ENCODE measurements around the gene STRA8. TPM values are rescaled to one million over a fixed set of nuclear protein-coding genes. Genes with fewer than 3 reads are reported as not detected.

The STRA8 gene
- total RNA-seq, 1 donor from 2014 or later, result not detected

DNA sequence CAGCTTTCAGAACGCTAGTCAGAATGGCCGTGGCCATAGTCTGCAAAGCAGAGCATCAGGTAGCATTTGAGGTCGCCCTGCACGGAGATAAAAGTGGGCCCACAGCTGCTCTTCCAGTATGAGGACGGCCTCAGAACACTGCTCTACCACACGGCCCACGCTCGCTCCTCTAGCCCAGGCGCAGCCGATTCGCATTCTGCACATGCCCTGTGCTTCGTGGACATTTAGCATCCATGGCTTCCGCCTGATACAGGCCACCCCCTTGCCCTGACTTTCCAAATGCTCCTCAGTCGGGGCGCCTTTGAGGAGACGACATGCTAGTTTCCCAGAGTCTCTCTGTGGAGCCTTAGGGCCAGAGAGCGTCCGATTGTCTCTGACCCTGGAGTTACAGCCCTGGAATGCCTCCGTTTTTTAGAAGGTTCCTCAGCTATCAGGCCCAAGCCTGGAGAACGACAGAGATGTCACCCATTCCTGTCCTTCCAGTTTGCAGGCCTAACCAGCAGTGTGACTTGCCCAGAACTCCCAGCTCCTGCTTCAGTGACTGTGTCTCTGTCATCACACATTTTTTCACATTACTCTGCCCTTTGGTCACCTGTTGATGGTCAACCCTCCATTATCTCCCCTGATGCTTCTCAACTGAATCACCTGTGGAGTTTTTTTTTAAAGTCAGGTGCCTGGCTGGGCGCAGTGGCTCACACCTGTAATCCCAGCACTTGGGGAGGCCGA lies 14.3 kb downstream of the STRA8 start:
- no peaks in the 10 kb centered on the region for H3K9me3 Mint-ChIP-seq
- H3K4me1 Mint-ChIP-seq, result no peaks in the 10 kb centered on the region
- TF ChIP-seq CTCF (IDR thresholded peaks at IDR 0.05; ENCODE audit: unreplicated experiment), result no peak
- DNase-seq (ENCODE audit: low spot score in 2 of 2, unreplicated experiment in 2 of 2), result peak in 1 of 2 experiments; percentile 30
- H3K27ac Mint-ChIP-seq, result no peak overlapping the region
- no peak overlapping the region for H3K4me3 Mint-ChIP-seq
- H3K36me3 Mint-ChIP-seq, result no peaks in the 10 kb centered on the region
- peaks cover 14% of the 10 kb centered on the region for H3K27me3 Mint-ChIP-seq (ENCODE audit: low read depth)

DNA sequence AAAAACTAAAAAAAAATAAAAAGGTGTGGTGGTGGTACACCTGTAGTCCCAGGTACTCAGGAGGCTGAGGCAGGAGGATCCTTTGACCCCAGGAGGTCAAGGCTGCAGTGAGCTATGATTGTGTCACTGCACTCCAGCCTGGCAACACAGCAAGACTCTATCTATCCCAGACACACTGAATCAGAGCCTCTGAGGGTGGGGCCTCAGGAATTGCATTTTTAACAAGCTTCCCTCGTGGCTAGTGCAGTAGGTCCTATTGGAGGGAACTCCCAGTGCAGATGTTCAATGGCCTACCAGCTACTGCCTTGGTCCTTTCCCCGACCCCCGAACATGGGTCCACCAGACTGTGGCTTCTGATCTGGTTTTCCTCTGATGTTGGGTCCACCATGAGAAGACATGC lies 14.9 kb downstream of the STRA8 start:
- no peaks in the 10 kb centered on the region for H3K36me3 Mint-ChIP-seq
- DNase-seq (ENCODE audit: low spot score in 2 of 2, unreplicated experiment in 2 of 2), result peak in 1 of 2 experiments; percentile 13
- H3K27me3 Mint-ChIP-seq (ENCODE audit: low read depth), result peaks cover 8% of the 10 kb centered on the region
- H3K9me3 Mint-ChIP-seq, result no peaks in the 10 kb centered on the region
- H3K4me1 Mint-ChIP-seq, result no peaks in the 10 kb centered on the region
- no peak overlapping the region for H3K27ac Mint-ChIP-seq
- H3K4me3 Mint-ChIP-seq, result no peak overlapping the region
- TF ChIP-seq CTCF (IDR thresholded peaks at IDR 0.05; ENCODE audit: unreplicated experiment), result no peak

GRCh38 chr7:135251496-135252391 lies 18.1 kb downstream of the STRA8 start:
- Mint-ChIP-seq H3K27me3 (ENCODE audit: low read depth) (no peaks in the 10 kb centered on the region), H3K36me3 (no peaks in the 10 kb centered on the region), H3K9me3 (no peaks in the 10 kb centered on the region), H3K4me3 (no peak overlapping the region), H3K27ac (no peak overlapping the region), H3K4me1 (no peaks in the 10 kb centered on the region)
- no peak for TF ChIP-seq CTCF (IDR thresholded peaks at IDR 0.05; ENCODE audit: unreplicated experiment)
- no peak for DNase-seq (ENCODE audit: low spot score in 2 of 2, unreplicated experiment in 2 of 2)

DNA sequence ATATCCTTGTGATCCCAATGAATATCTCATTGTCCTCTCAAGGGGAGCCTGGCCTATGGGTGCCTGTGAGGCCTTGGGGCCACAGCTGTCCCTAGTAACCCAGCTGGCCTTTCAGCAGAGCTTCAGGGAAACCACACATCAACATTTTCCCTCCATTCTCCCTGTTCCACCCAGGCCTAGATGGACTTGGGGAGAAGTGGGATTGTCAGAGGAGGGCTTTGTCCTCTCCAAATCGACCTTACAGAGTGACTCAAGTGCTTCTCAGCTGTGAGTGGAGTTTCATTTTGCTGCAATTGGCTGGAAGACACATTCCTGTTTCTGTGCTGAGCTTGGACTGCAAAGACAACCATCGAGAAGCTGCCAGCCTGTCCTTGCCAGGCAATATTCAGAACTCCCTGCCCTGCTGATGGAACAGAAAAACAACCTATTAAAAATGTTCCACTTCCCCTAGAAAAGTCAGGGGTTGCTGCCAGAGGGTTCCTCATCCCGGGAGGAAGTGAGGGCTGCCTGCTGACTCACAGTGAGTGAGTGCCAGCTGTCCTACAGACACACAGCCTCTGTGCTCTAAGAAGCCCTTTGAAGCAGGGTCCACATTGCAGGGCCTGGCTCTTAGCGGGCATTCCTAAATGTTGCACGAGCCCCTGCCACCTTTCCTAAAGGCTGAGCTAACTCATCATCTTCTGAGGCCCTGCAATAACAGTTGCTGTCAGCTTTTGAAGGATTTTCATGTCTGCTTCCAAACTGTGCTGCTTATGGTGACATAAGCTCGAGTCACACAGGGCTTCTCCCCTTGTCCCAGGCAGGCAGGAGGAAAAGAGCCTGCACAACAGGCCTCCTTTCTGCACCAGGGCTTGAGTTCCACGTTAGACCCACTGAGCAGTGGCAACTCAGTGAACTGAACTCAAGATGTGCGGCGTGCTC lies 20.5 kb downstream of the STRA8 start:
- no peak for TF ChIP-seq CTCF (IDR thresholded peaks at IDR 0.05; ENCODE audit: unreplicated experiment)
- no peak overlapping the region for H3K27ac Mint-ChIP-seq
- H3K9me3 Mint-ChIP-seq, result no peaks in the 10 kb centered on the region
- no peaks in the 10 kb centered on the region for H3K4me1 Mint-ChIP-seq
- no peaks in the 10 kb centered on the region for H3K36me3 Mint-ChIP-seq
- DNase-seq (ENCODE audit: low spot score in 2 of 2, unreplicated experiment in 2 of 2), result no peak
- no peaks in the 10 kb centered on the region for H3K27me3 Mint-ChIP-seq (ENCODE audit: low read depth)
- no peak overlapping the region for H3K4me3 Mint-ChIP-seq

DNA sequence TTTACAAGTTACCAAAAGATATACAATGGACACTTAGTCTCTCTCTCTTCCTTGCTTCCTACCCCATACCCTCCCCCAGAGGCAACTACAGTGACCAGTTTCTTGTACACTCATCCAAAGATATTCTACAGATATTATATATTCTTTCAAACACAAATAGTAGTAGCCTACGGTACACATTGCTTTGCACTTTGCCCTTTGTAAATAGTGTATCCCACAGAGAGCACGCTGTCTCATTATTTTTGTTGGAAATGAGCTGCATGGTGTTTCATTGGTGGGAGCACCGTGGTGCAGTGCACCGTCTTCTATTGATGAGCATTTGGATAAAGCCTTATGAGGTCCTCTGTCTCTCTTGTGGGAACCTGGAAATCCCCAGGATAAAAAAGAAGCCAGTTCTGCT lies 24.2 kb downstream of the STRA8 start:
- H3K27me3 Mint-ChIP-seq (ENCODE audit: low read depth), result peaks cover 2% of the 10 kb centered on the region
- no peaks in the 10 kb centered on the region for H3K9me3 Mint-ChIP-seq
- no peak overlapping the region for H3K27ac Mint-ChIP-seq
- no peak for TF ChIP-seq CTCF (IDR thresholded peaks at IDR 0.05; ENCODE audit: unreplicated experiment)
- H3K36me3 Mint-ChIP-seq, result no peaks in the 10 kb centered on the region
- H3K4me1 Mint-ChIP-seq, result peaks cover 20% of the 10 kb centered on the region
- DNase-seq (ENCODE audit: low spot score in 2 of 2, unreplicated experiment in 2 of 2), result no peak
- H3K4me3 Mint-ChIP-seq, result no peak overlapping the region
